HG03457 (cell line): Measurements from ENCODE around the gene TRPM6.
"Not testable (repeated sequence)": the region's sequence is repeated elsewhere in the genome, so short reads cannot be mapped to it uniquely, and the experiment has no call there.

ENCODE experiments used
- ATAC-seq: cut with Tn5 transposase; IDR thresholded peaks from one replicate; pipeline ENCODE4 v1.9.1; 2021; ENCODE audit warnings: moderate number of reproducible peaks; ENCODE audit not compliant: unreplicated experiment

The TRPM6 gene, protein sequence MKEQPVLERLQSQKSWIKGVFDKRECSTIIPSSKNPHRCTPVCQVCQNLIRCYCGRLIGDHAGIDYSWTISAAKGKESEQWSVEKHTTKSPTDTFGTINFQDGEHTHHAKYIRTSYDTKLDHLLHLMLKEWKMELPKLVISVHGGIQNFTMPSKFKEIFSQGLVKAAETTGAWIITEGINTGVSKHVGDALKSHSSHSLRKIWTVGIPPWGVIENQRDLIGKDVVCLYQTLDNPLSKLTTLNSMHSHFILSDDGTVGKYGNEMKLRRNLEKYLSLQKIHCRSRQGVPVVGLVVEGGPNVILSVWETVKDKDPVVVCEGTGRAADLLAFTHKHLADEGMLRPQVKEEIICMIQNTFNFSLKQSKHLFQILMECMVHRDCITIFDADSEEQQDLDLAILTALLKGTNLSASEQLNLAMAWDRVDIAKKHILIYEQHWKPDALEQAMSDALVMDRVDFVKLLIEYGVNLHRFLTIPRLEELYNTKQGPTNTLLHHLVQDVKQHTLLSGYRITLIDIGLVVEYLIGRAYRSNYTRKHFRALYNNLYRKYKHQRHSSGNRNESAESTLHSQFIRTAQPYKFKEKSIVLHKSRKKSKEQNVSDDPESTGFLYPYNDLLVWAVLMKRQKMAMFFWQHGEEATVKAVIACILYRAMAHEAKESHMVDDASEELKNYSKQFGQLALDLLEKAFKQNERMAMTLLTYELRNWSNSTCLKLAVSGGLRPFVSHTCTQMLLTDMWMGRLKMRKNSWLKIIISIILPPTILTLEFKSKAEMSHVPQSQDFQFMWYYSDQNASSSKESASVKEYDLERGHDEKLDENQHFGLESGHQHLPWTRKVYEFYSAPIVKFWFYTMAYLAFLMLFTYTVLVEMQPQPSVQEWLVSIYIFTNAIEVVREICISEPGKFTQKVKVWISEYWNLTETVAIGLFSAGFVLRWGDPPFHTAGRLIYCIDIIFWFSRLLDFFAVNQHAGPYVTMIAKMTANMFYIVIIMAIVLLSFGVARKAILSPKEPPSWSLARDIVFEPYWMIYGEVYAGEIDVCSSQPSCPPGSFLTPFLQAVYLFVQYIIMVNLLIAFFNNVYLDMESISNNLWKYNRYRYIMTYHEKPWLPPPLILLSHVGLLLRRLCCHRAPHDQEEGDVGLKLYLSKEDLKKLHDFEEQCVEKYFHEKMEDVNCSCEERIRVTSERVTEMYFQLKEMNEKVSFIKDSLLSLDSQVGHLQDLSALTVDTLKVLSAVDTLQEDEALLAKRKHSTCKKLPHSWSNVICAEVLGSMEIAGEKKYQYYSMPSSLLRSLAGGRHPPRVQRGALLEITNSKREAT (N-terminal part only)

DNA sequence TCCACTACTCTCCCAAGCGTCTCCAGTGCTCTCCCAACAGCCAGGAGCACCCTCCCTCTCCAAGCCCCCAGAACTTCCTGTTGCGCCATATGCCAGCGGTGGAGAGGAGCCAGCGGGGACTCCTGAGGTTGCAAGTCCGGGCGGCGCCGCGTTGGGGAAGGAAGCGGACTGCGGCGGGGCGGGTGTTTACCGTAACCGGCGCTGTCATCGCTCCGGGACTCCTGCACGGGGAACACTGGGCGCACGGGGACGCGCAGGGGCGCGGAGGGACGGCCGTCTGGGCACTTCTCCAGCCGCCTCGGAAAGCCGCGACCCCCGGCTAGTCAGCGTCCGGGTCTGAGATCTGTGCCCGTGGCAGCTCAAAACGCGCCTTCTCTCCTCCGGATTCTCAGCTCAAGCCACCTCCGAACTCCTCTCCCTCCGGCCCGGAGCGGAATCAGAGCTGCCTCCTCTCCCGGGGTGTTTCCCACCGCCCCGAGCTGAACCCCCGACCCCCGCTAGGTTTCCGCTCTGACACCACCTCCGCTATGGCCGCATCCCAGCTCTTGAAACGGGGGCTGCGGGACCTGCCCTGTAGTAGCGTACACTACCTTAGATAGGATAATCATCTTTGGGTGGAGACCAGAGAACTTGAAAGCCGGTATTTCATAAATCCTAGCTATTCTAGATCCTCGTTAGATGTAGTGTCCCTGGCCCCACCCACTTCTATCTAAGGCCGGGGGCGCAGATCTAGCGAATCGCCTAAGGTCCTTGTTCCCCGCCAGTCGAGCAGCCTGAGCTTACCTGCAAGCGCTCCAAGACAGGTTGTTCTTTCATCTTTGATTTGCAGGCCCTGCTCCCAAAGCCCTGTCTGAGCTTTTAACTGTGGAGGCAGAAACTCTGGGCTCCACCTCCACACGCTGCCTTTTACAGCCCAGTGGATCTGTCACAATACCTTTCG lies at the start of gene TRPM6:
TSS of gene TRPM6 (minus strand) at position 881 of the 940 bp plus-strand sequence. CDS start at position 816, 65 bp downstream.
- ATAC-seq = no peak

DNA sequence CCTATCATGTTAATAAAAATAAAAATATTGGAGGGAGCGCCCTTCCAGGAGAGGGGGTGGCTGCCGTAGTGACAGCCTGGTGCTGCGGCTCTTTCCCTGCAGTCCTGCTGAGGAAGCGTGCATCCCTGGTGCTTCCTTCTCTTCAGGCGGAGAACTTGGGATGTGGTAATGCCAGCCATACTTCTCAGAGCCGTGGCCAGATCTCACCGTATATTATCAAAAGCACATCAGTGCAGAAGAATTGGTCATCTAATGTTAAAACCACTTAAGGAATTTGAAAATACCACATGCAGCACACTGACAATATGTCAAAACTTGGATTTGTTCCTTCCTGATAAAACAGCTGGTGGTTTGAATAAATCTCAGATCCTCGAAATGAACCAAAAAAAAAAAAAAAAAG lies 47.3 kb upstream of the TRPM6 start:
- ATAC-seq = no peak

DNA sequence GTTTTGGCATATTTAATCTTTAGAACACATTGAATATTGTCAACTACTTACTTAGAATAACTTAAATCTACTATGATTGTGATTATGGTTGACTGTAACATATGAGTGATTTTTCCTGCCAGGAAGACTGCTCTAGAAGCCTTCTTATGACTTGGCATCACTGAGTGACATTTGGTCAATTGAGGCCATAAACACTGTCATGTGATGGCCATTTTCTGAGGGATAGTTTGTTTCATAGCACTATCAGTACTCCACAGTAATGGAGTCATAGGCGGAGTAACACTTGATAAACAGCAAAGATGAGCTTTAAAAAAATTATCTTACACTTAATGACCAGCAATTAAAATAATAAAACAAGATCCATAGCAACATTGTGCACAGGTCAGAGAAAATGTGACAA lies 34.0 kb upstream of the TRPM6 start:
- ATAC-seq = no peak

DNA sequence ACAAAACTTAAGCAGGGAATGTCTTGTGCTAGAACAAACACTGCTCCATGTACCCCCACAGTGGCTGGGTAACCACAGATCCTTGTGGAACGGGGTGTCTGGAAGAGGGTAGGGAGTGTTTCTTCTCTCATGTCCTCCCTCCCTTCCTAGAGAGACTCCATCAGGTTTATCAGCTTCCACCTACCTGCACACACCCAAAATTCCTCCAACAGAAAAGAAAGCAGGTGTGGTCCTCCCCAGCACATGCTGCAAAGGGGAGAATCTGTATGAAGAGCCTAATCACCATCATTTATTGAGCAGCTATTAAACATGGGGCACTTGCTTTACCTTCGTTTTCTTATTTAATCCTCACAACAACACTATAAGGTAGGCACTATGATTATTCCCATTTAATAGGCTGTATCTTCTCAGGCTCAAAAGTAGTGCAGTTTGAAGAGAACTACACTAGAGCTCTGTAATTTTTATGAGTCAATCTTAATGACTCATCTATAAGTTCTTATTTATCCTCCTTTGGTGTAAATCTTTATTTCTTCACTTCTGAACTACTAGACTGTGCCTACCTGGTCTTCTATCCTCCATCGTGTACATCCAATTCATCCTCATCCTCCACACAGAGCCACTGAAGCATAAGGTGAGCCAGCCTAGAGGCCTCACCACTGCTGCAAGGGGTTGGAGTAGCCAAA lies 33.4 kb upstream of the TRPM6 start:
- no peak for ATAC-seq

DNA sequence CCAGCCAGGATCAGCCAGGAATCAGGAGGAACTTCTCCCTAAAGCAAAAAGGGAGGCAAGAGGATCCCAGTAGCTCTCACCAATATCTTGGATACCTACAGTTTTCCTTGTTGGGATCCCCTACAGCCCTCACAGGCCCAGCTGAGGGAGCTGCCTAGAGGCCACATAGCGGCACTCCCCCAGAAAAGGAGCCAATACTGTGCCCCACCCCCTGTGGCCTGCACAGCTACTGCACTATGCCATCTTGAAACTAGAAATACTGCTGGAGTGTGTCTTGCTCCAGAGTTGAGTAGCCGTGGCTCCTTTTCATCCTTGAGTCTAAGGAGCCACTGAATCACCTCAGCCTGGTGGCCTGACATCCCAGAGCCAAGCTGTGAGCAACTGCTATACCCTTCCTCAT lies 22.3 kb upstream of the TRPM6 start:
- ATAC-seq = no peak

DNA sequence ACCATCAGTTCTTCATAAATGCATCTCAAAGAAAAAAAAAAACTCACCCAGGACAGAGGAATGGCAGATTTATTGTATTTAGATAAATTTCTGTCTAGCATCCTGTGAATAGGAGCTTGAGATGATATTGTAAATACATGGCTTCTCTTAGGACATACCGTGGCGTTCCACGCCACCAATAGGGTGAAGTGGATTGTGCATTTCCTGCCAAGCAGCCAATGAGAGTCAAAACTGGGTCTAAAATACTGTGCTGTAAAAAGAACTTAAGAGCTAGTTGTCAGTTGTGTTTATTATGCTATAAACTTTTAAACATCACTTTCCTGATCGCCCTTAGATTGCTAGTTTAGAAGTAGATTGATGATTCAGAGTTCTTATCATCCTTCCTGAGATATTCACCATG lies 20.9 kb upstream of the TRPM6 start:
- ATAC-seq = no peak

DNA sequence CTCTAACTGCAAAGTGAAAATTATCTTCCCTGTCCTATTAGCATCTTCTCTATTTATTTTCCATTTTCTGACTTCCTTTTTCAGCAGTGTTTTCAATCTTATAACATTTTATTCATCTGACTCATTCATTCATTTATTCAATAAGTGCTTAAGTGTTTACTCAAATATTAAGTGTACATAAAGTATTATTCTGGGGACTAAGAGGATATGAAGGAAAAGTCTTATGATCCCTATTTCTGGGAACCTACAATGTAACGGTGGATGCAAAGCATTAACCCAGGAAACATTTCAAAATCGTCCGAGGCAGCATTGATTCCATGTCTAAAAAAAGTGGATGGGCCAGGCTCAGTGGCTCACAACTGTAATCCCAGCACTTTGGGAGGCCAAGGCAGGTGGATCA lies 19.4 kb upstream of the TRPM6 start:
- no peak for ATAC-seq

DNA sequence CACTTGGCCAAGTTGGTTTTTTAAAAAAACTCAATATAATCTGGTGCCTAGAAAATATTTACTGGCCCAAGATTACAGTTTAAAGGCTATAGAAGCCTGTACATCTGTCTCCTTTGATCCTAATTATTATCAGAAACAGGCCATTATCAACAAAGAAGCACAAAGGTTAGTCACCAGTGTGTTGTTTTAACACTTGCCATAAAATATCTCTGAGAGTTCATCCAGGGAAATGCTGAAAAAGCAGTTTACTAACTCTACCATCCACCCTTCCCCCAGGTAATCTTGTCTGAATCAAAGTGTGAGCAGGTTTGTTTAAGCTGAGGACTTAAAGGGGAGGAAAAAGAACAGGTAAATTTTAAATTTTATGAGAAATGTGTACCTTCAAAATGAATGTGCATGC lies 13.3 kb upstream of the TRPM6 start:
- no peak for ATAC-seq

DNA sequence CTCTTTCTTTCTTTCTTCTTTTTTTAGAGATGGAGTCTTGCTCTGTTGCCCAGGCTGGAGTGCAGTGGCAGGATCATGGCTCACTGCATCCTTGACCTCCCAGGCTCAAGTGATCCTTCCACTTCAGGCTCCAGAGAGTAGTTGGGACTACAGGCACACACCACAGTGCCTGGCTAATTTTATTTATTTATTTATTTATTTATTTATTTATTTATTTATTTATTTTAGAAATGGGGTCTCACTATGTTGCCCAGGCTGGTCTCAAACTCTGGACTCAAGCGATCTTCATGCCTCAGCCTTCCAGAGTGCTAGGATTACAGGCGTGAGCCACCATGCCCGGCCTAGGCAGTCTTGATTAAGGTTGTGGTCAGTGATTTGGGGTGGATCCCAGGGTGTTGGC lies 728 bp upstream of the TRPM6 start:
- ATAC-seq = not testable (repeated sequence)

DNA sequence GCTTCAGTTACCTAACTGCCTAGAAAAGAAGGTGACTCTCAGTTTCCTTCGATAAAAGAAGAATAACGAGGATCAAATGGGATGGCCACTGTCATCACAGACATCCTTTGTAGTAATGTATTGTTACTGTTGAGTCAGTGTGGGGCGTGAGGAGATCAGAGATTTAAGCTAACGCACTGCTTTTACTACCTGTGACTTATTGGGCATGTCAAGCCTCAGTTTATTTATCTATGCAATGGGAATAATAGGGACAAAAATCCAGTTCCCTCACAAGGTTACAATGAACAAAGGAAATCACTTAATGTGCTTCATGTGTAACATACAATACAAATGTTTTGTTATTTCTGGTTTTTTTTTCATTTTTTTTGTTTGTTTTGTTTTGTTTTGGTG lies 255 bp upstream of the TRPM6 start:
- no peak for ATAC-seq

DNA sequence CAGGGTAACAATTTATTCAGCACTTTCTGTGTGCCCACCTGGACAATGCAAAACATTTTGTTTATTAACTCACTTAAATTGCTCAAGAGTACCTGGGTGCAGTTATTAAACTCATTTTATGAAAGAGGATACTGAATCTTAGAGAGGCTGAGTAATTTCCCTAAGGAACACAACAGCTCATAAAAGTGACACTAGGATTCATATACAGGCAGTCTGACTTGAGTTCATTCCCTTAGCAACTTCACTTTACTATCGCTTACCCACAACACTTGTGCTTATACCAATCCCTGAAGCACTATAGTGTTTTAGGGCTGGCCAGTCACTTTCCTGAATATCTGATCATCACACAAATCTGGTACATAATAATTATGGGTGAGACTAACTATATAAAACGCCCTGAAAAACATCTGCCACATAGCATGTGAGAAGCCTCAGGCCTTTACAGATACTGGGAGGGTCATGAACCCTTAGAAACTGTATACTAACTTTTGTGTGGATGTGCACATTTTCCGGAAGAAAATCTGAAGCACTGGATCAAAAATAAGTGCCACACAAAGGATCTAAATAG lies 11.3 kb downstream of the TRPM6 start:
- no peak for ATAC-seq

DNA sequence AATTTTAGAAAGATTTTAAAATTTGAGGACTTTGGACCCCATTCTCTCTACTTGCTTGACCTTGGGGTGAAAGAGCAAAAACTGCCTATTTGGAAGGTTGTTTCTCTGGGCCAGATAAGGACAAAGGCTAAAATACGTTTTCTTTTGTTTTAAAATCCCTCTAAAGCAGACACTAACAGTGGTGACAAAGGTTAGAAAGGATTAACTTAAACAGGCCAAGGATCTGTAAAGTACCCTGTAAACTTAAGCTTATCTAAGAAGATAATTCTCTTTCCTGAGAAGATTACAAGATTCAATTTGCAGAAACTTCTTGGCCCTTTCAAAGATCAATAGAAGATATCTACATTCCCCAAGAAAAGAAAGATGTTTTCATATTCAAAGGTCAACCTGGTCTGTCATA lies 12.1 kb downstream of the TRPM6 start:
- no peak for ATAC-seq

DNA sequence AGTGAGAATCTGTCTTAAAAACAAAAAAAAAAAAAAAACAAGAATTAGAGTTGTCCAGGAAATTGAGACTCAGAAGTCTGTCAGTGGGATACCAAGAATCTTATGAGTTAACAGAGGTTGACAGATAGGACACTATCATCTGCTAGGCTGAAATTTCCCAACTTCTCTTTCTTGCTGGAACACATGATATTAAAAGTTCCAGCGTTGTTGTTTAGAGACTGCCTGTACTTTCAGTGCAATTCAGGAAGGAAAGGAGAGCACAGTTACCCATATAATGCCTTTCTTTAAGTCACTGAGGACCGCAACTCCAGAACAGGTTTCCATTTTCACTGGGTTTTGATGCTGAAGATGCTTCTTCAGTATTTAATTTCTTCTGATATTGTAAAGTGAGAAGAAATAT lies 13.5 kb downstream of the TRPM6 start:
- ATAC-seq = no peak

DNA sequence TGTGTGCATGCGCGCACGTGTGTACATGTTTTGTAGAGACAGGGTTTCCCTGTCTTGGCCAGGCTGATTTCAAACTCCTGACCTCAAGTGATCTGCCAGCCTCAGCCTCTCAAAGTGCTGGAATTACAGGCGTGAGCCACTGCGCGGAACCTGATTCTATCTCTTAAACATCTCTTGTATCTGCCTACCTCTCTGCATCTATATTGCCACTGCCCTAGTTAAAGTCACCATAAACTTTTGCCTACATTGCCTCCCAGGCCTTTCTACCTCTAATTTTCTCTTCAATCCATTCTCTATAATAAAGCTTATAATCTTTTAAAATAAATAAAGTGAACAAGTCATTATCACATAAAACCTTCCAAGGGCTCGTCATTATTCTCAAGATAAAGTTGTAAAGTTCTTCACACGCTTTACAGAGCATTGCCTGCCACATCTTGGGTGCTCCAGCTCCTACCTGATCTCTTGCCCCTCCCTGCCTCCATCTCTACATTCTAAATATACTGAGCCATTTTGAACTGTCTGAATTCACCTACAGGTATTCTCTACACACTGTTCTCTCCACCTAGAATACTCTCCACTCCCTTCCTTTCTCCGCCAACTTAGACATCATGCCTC lies 15.0 kb downstream of the TRPM6 start:
- ATAC-seq = no peak

DNA sequence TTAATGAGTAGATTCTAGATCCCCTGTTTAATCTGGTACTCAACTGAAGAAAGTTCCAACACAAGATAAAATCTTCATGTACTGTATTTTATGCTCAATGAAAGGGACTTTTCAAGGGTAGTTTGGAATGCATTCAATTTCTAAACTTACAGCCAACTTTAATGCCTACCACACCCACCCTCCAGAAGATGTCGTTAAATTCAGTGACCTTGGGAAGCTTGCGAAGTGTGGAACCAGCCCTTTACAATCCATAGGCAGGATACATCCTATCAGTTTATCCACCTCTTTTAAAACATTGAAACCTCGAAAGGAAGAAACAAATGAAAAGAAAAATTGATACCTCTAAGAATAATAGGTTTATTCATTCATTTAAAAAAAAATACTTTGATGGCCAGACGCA lies 20.2 kb downstream of the TRPM6 start:
- ATAC-seq = no peak

DNA sequence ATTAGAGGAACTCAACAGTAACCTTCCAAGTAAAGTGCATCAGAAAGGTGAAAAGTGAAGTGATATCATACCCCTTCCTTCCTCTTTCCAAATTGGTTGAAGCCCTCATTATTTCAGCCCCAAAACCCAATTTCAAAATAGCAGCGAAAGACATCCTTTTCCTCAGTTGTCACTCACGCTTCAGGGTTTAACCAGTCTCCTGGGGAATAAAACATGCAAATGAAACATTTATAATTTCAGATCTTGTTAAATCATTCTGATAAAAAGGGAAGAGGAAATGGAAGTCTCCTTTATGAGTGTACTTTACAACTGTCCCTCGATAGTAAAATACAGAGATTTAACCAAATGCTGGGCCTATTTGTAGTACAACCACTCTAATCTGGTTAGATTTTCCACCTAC lies 22.5 kb downstream of the TRPM6 start:
- no peak for ATAC-seq

DNA sequence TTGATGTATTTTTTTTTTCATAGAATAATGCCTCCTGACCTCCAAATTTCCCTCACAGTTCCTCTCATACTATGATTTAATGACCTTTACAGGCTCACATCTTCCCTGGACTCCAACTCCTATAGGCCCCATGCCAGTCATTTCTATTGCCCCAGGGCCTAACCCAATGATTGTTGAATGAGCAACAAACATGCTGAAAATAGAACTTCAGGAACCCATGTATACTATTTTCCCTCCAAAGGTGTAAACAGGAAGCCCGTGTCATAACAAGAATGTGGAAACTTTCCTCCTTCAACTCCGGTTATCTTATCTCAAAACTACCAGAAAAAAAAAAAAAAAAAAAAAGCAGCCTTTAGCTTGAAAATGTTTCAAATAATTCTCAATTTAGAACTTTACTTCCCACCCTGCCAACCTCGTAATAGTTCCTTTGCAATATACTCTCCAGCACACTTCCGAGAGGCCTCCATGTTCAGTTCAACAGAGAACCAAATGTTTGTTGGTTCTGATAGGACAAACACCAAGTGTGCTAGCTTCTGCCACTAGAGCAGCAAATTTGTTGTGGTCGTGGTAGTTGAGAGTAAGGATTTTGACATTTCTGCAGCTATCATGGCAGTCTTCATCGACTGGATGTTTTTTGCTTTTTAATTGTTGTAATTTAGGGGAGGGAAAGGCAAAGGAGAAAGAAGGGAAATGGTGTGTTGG lies 25.8 kb downstream of the TRPM6 start:
- no peak for ATAC-seq

DNA sequence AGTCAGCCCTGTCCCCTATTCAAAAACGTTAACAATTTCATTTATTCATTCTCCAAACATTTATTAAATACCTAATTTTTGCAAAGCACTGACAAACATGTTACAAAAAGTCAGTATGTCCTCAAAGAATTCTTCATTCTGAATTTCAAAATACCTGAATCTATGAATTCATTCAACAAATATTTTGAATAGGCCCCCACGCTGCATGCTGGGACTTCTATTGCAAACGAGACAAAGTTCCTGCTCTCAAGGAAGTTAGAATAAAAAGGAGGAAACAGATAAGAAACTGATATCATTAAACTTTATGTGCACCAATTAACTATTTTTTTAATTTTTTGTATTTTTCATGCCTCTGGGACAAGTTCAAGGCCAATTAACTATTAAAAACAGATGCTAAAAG lies 26.6 kb downstream of the TRPM6 start:
- ATAC-seq = no peak
